ENCODE data around the gene THEMIS2.
"Not testable (repeated sequence)": the region's sequence is repeated elsewhere in the genome, so short reads cannot be mapped to it uniquely, and the experiment has no call there.

THEMIS2 gene

GRCh38 chr1:27863538-27863915, 8.8 kb upstream of the THEMIS2 start:
- no peak for DNase-seq

GRCh38 chr1:27864264-27864895, 8.0 kb upstream of the THEMIS2 start:
- no peak for DNase-seq

- no peak for DNase-seq
Measured at GRCh38 chr1:27865821-27866220, 6.5 kb upstream of the THEMIS2 start.

GRCh38 chr1:27868556-27868931, 3.8 kb upstream of the THEMIS2 start:
- no peak for DNase-seq

GRCh38 chr1:27868932-27869718, 3.2 kb upstream of the THEMIS2 start:
- no peak for DNase-seq

- no peak for DNase-seq
Measured at GRCh38 chr1:27869719-27870085, 2.6 kb upstream of the THEMIS2 start.

GRCh38 chr1:27871076-27871475, 1.3 kb upstream of the THEMIS2 start:
- DNase-seq: not testable (repeated sequence)

- DNase-seq: no peak
Measured at GRCh38 chr1:27872802-27873551, 633 bp downstream of the THEMIS2 start.

GRCh38 chr1:27873671-27874384, 1.5 kb downstream of the THEMIS2 start:
- DNase-seq: no peak

GRCh38 chr1:27876341-27877114, 4.2 kb downstream of the THEMIS2 start:
- no peak for DNase-seq

GRCh38 chr1:27877115-27877416, 4.7 kb downstream of the THEMIS2 start:
- no peak for DNase-seq

- no peak for DNase-seq
Measured at GRCh38 chr1:27878039-27878438, 5.7 kb downstream of the THEMIS2 start.

GRCh38 chr1:27878787-27879335, 6.5 kb downstream of the THEMIS2 start:
- DNase-seq: no peak

- DNase-seq: no peak
Measured at GRCh38 chr1:27879374-27880082, 7.2 kb downstream of the THEMIS2 start.

- DNase-seq: no peak
Measured at GRCh38 chr1:27882543-27882903, 10.2 kb downstream of the THEMIS2 start.

GRCh38 chr1:27883536-27883935, 11.2 kb downstream of the THEMIS2 start:
- no peak for DNase-seq

- no peak for DNase-seq
Measured at GRCh38 chr1:27884006-27884954, 11.9 kb downstream of the THEMIS2 start.

GRCh38 chr1:27885114-27885528, 12.8 kb downstream of the THEMIS2 start:
- DNase-seq: no peak

GRCh38 chr1:27885621-27886352, 13.4 kb downstream of the THEMIS2 start:
- DNase-seq: no peak

- DNase-seq: no peak
Measured at GRCh38 chr1:27886353-27886679, 14.0 kb downstream of the THEMIS2 start.
